Measurements from ENCODE around the gene CCNG1. TPM values are rescaled to one million over a fixed set of nuclear protein-coding genes. Genes with fewer than 3 reads are reported as not detected.

Gene CCNG1
- total and polyA plus RNA-seq, 9 of the 15 experiments (the other 6 are each of a cell fraction or from before 2014, with no cell fraction given), result 121 to 293 (median 245) TPM

DNA sequence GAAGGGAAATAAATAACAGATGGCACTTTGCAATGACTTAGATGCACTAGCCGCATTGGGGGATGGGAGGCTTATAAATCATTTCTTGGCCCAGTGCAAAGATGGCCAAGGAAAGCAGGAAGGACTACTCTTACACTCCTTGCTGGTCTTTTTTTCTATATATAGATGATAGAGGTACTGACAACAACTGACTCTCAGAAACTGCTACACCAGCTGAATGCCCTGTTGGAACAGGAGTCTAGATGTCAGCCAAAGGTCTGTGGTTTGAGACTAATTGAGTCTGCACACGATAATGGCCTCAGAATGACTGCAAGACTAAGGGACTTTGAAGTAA is 1.7 kb downstream of the CCNG1 start (continued):
- TF ChIP-seq RBM15 (IDR thresholded peaks at IDR 0.05; ENCODE audit: insufficient read depth, low read length) (no peak), CBFA2T3 (IDR thresholded peaks at IDR 0.05) (0 out of 2 replicates have a peak, but pooled peaks have one; percentile 25)
- TF ChIP-seq, protein P1, sequence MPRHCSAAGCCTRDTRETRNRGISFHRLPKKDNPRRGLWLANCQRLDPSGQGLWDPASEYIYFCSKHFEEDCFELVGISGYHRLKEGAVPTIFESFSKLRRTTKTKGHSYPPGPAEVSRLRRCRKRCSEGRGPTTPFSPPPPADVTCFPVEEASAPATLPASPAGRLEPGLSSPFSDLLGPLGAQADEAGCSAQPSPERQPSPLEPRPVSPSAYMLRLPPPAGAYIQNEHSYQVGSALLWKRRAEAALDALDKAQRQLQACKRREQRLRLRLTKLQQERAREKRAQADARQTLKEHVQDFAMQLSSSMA (CRISPR knock-in tag; IDR thresholded peaks at IDR 0.05), result no peak

GRCh38 chr5:163440954-163441353 is 3.6 kb downstream of the CCNG1 start:
- no peak for TF ChIP-seq OTX1 (CRISPR knock-in tag; IDR thresholded peaks at IDR 0.05)
- TF ChIP-seq BCOR (IDR thresholded peaks at IDR 0.05), result no peak
- no peak for TF ChIP-seq RBM15 (IDR thresholded peaks at IDR 0.05; ENCODE audit: insufficient read depth, low read length)
- TF ChIP-seq ARHGAP35 (IDR thresholded peaks at IDR 0.05; ENCODE audit: partially characterized antibody), result no peak
- TF ChIP-seq, protein P2, sequence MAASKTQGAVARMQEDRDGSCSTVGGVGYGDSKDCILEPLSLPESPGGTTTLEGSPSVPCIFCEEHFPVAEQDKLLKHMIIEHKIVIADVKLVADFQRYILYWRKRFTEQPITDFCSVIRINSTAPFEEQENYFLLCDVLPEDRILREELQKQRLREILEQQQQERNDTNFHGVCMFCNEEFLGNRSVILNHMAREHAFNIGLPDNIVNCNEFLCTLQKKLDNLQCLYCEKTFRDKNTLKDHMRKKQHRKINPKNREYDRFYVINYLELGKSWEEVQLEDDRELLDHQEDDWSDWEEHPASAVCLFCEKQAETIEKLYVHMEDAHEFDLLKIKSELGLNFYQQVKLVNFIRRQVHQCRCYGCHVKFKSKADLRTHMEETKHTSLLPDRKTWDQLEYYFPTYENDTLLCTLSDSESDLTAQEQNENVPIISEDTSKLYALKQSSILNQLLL (CRISPR knock-in tag; IDR thresholded peaks at IDR 0.05; ENCODE audit: borderline replicate concordance), result no peak
- no peak for TF ChIP-seq PPARD (CRISPR knock-in tag; IDR thresholded peaks at IDR 0.05)
- TF ChIP-seq, protein P3, sequence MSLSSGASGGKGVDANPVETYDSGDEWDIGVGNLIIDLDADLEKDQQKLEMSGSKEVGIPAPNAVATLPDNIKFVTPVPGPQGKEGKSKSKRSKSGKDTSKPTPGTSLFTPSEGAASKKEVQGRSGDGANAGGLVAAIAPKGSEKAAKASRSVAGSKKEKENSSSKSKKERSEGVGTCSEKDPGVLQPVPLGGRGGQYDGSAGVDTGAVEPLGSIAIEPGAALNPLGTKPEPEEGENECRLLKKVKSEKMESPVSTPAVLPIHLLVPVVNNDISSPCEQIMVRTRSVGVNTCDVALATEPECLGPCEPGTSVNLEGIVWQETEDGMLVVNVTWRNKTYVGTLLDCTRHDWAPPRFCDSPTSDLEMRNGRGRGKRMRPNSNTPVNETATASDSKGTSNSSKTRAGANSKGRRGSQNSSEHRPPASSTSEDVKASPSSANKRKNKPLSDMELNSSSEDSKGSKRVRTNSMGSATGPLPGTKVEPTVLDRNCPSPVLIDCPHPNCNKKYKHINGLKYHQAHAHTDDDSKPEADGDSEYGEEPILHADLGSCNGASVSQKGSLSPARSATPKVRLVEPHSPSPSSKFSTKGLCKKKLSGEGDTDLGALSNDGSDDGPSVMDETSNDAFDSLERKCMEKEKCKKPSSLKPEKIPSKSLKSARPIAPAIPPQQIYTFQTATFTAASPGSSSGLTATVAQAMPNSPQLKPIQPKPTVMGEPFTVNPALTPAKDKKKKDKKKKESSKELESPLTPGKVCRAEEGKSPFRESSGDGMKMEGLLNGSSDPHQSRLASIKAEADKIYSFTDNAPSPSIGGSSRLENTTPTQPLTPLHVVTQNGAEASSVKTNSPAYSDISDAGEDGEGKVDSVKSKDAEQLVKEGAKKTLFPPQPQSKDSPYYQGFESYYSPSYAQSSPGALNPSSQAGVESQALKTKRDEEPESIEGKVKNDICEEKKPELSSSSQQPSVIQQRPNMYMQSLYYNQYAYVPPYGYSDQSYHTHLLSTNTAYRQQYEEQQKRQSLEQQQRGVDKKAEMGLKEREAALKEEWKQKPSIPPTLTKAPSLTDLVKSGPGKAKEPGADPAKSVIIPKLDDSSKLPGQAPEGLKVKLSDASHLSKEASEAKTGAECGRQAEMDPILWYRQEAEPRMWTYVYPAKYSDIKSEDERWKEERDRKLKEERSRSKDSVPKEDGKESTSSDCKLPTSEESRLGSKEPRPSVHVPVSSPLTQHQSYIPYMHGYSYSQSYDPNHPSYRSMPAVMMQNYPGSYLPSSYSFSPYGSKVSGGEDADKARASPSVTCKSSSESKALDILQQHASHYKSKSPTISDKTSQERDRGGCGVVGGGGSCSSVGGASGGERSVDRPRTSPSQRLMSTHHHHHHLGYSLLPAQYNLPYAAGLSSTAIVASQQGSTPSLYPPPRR (CRISPR knock-in tag; IDR thresholded peaks at IDR 0.05; ENCODE audit: borderline replicate concordance), result no peak
- TF ChIP-seq RNF2 (IDR thresholded peaks at IDR 0.05), result no peak
- TF ChIP-seq ETS2 (tag; IDR thresholded peaks at IDR 0.05; ENCODE audit: borderline replicate concordance, poor library complexity, severe bottlenecking), result no peak
- no peak for TF ChIP-seq HOXB6 (CRISPR knock-in tag; IDR thresholded peaks at IDR 0.05; ENCODE audit: borderline replicate concordance)

More at GRCh38 chr5:163440954-163441353, 3.6 kb downstream of the CCNG1 start:
- Histone ChIP-seq H2AFZ (ENCODE audit: low read depth, low read length) (no peak overlapping the region), H3K4me3 (no peak overlapping the region), H3K9me3 (replicated peaks; ENCODE audit: control insufficient read depth, insufficient read depth, low read depth, low read length) (no peaks in the 10 kb centered on the region), H3K9ac (ENCODE audit: insufficient read depth in 1 of 2, low read depth in 2 of 2, low read length in 2 of 2) (peak overlapping the region in 1 of 2 experiments; percentile 84; a peak in 1 of 4 replicates), H3K36me3 (ENCODE audit: control insufficient read depth, insufficient read depth, low read length) (peaks cover 70% of the 10 kb centered on the region), H4K20me1 (replicated peaks; ENCODE audit: control insufficient read depth, insufficient read depth, low read length) (peaks cover 12% of the 10 kb centered on the region), H3K79me2 (ENCODE audit: control insufficient read depth, insufficient read depth, low read length) (peaks cover 82% of the 10 kb centered on the region), H3K9me1 (ENCODE audit: control insufficient read depth, insufficient read depth, low read length) (no peaks in the 10 kb centered on the region), H3K4me1 (replicated peaks in 1 of 2; ENCODE audit: control insufficient read depth in 2 of 2, insufficient read depth in 2 of 2, low read length in 2 of 2) (peaks cover 3 to 14% of the 10 kb centered on the region in 2 experiments; a peak in 3 of 5 replicates), H3K27me3 (ENCODE audit: control insufficient read depth in 2 of 2, insufficient read depth in 2 of 2, low read length in 2 of 2) (no peaks in the 10 kb centered on the region), H3K4me2 (ENCODE audit: insufficient read depth, low read length) (no peak overlapping the region), H3K27ac (ENCODE audit: extremely low read depth, low read depth, low read length) (no peak overlapping the region)
- ChIA-PET POLR2A (interaction anchor here (0.6 to 9.0 kb wide), 2 partner anchors 19 to 29 kb away, joined by 3 to 126 read pairs; partner anchors contain the start of genes HMMR and NUDCD2), CTCF (ENCODE audit: low intra/inter-chr PET ratio) (no interaction called here)
- BruUV-seq (replicated peaks), result no TSS peak
- in situ Hi-C loops (cut with MboI) (no loop called here), intact Hi-C loops (cut with micrococcal nuclease) (no loop called here)
- DNase-seq (ENCODE audit: extremely low read depth in 1 of 4, low spot score in 3 of 4) (no peak), FAIRE-seq (no peak), ATAC-seq (no peak)
- WGBS (ENCODE audit: insufficient coverage, low coverage, missing lambda C conversion rate), result 94% methylated on average over 3 of the region's 3 CpGs
